Calu3 (cell line): ENCODE results near the gene PINK1. TPM values are rescaled to one million over a fixed set of nuclear protein-coding genes. Genes with fewer than 3 reads are reported as not detected.

Source experiments
- BruUV-seq: library from RNA; stranded (reverse); fragments of 400-500 nt; replicated peaks from 2 replicates; lab custom pipeline; 2021; lab: Mats Ljungman, UMichigan
- CTCF ChIA-PET: fragments of 300-600 bp; sonication (Branson Sonifier 250); formaldehyde crosslinking; loops from one replicate; lab custom pipeline; 2022; ENCODE audit warnings: antibody characterized with exemption; lab: Charles Lee
- DNase-seq: peaks from one replicate; pipeline ENCODE4 v3.0.0; 2022
- H3K27ac Mint-ChIP-seq: one replicate; pipeline ENCODE4 v1.8.0; 2022; ENCODE audit warnings: mixed read lengths; ENCODE audit not compliant: unreplicated experiment
- H3K27me3 Mint-ChIP-seq: one replicate; pipeline ENCODE4 v1.8.0; 2022; ENCODE audit warnings: mixed read lengths; ENCODE audit not compliant: unreplicated experiment
- H3K36me3 Mint-ChIP-seq: one replicate; pipeline ENCODE4 v1.8.0; 2022; ENCODE audit warnings: mild to moderate bottlenecking, moderate library complexity, mixed read lengths; ENCODE audit not compliant: insufficient read depth, unreplicated experiment
- H3K4me1 Mint-ChIP-seq: one replicate; pipeline ENCODE4 v1.8.0; 2022; ENCODE audit warnings: mild to moderate bottlenecking, low read depth, mixed read lengths; ENCODE audit not compliant: unreplicated experiment
- H3K4me3 Mint-ChIP-seq: one replicate; pipeline ENCODE4 v1.8.0; 2022; ENCODE audit warnings: mild to moderate bottlenecking, low read depth, moderate library complexity, mixed read lengths; ENCODE audit not compliant: unreplicated experiment
- H3K9me3 Mint-ChIP-seq: one replicate; pipeline ENCODE4 v1.8.0; 2022; ENCODE audit warnings: low read depth, mixed read lengths; ENCODE audit not compliant: unreplicated experiment
- CTCF ChIP-seq: fragments of 200-600 bp; IDR thresholded peaks from one replicate; pipeline ENCODE4 v1.8.0; 2022; ENCODE audit warnings: antibody characterized with exemption; ENCODE audit not compliant: unreplicated experiment
- intact Hi-C: fragments of 100-400 bp; cut with micrococcal nuclease; formaldehyde crosslinking; loops from one replicate; pipeline ENCODE4 v1.10.0; 2022; ENCODE audit not compliant: unreplicated experiment
- total RNA-seq: library from RNA; stranded (reverse); gene quantifications from 2 replicates; pipeline ENCODE4 v1.2.3, GENCODE V29; 2022

Gene PINK1
- total RNA-seq, 1 experiment from 2014 or later, result 11.2 TPM

DNA sequence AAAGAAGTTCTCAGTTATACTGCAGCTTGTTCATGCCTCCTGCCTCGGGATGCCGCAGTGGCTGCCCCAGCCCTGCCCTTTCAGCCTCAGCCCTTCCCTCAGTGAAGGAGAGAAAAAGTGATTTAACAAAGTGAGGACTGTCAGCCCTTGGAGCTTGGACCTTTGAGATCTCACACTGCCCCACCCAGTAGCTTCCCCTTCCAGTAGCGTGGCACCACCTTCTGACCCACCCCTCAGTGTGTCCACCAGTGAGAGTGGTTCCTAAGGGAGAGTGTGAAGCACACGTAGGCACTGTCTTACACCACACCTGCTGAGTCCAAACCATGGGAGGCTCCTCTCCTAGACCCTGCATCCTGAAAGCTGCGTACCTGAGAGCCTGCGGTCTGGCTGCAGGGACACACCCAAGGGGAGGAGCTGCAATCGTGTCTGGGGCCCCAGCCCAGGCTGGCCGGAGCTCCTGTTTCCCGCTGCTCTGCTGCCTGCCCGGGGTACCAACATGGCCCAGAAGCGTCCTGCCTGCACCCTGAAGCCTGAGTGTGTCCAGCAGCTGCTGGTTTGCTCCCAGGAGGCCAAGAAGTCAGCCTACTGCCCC lies 44.5 kb upstream of the PINK1 start, which contains the start of gene CDA:
Gene CDA, plus strand, starts transcription at position 464 of the 592 bp plus-strand sequence. Its CDS starts 33 bp downstream, at position 497.
- intact Hi-C loops, result no loop called here
- CTCF ChIA-PET, result interaction anchor here (1.0 to 1.4 kb wide), 3 partner anchors 14 to 45 kb away, joined by 3 to 7 read pairs (median 6); no protein-coding TSS in a partner anchor
- DNase-seq, result peak; percentile 58

GRCh38 chr1:20589331-20590278 lies 43.7 kb upstream of the PINK1 start:
- Mint-ChIP-seq H3K36me3 (peaks cover 7% of the 10 kb centered on the region), H3K27ac (peak overlapping the region; percentile 66), H3K4me3 (peak overlapping the region; percentile 68), H3K9me3 (no peaks in the 10 kb centered on the region), H3K27me3 (no peaks in the 10 kb centered on the region), H3K4me1 (peaks cover 10% of the 10 kb centered on the region)
- no peak for TF ChIP-seq CTCF
- no peak for DNase-seq
- BruUV-seq, result no TSS peak
- CTCF ChIA-PET, result interaction anchor here (0.6 to 1.4 kb wide), 5 partner anchors 15 to 44 kb away, joined by 3 to 7 read pairs (median 3); partner anchors contain the start of gene PINK1
- intact Hi-C loops, result no loop called here

More for the DNA sequence above, 44.5 kb upstream of the PINK1 start, which contains the start of gene CDA:
- H3K9me3 Mint-ChIP-seq, result no peaks in the 10 kb centered on the region
- H3K4me1 Mint-ChIP-seq, result peaks cover 10% of the 10 kb centered on the region
- no TSS peak for BruUV-seq
- peak within 1 kb of the TSS; percentile 66 for H3K27ac Mint-ChIP-seq
- peaks cover 7% of the 10 kb centered on the region for H3K36me3 Mint-ChIP-seq
- H3K27me3 Mint-ChIP-seq, result no peaks in the 10 kb centered on the region
- TF ChIP-seq CTCF, result no peak
- H3K4me3 Mint-ChIP-seq, result peak within 1 kb of the TSS; percentile 68

DNA sequence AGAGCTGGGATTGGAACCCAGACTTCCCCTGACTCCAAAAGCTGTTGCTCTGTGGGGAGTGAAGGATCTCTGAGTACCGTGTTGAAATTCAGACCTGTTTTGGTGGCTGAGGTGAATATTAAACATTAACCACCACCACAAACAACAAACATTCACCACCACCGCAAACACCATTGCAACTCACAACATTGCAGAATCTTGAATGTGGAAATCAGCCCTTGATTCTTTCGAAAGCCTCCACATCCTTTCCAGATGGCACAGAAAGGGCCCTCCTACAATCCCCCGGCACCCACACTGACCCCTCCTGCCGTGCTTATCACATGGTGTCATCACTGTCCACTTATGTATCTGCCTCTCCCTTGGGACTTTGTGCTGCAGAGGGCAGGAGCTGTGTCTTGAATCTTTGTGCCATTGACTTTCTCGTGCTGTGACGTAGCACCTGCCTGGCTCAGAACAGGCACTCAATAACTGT lies 42.9 kb upstream of the PINK1 start:
- DNase-seq, result no peak

More for the DNA sequence above, 42.9 kb upstream of the PINK1 start:
- CTCF ChIA-PET, result interaction anchor here (0.6 to 1.3 kb wide), 2 partner anchors 33 to 43 kb away, joined by 3 read pairs; partner anchors contain the start of gene PINK1
- H3K9me3 Mint-ChIP-seq, result no peaks in the 10 kb centered on the region
- intact Hi-C loops, result no loop called here
- peaks cover 7% of the 10 kb centered on the region for H3K36me3 Mint-ChIP-seq
- H3K27ac Mint-ChIP-seq, result no peak overlapping the region
- peaks cover 10% of the 10 kb centered on the region for H3K4me1 Mint-ChIP-seq
- no peak for TF ChIP-seq CTCF
- no peaks in the 10 kb centered on the region for H3K27me3 Mint-ChIP-seq
- TSS peak; percentile 72 for BruUV-seq
- peak overlapping the region; percentile 68 for H3K4me3 Mint-ChIP-seq
